Neural cell (in vitro differentiated cells): ENCODE results near the gene MCC. TPM values are rescaled to one million over a fixed set of nuclear protein-coding genes. Genes with fewer than 3 reads are reported as not detected.

ENCODE experiments used
- H2AFZ ChIP-seq: fragments of 200-600, 300-800 bp; sonication (generic), shearing (Covaris generic); 2 replicates; pipeline ENCODE4 v1.6.0; 2014; ENCODE audit warnings: low read depth, mild to moderate bottlenecking, antibody characterized with exemption, low read length, moderate library complexity
- H3F3A ChIP-seq: fragments of 200-600 bp; shearing (Covaris generic); 2 replicates; pipeline ENCODE4 v1.6.1; 2016; ENCODE audit warnings: mild to moderate bottlenecking, moderate library complexity, mixed read lengths, antibody characterized with exemption, low read length; ENCODE audit not compliant: insufficient read depth, poor library complexity, severe bottlenecking
- H3K27ac ChIP-seq: fragments of 200-600, 300-800 bp; sonication (generic), shearing (Covaris generic); 2 replicates; pipeline ENCODE4 v1.5.1; 2014; ENCODE audit warnings: mild to moderate bottlenecking, low read length, moderate library complexity
- H3K27me3 ChIP-seq: fragments of 300-800, 200-600 bp; sonication (generic), shearing (Covaris generic); 2 replicates; pipeline ENCODE4 v1.6.0; 2014; ENCODE audit warnings: mild to moderate bottlenecking, low read depth, low read length, moderate library complexity; ENCODE audit not compliant: insufficient read depth
- H3K36me3 ChIP-seq: fragments of 300-800, 200-600 bp; sonication (generic), shearing (Covaris generic); 2 replicates; pipeline ENCODE4 v1.5.1; 2014; ENCODE audit warnings: mild to moderate bottlenecking, antibody characterized with exemption, low read length, moderate library complexity; ENCODE audit not compliant: insufficient read depth
- H3K4me2 ChIP-seq: fragments of 300-800, 200-600 bp; sonication (generic), shearing (Covaris generic); 2 replicates; pipeline ENCODE4 v1.6.0; 2014; ENCODE audit warnings: mild to moderate bottlenecking, low read length
- H3K4me3 ChIP-seq: fragments of 300-800, 200-600 bp; sonication (generic), shearing (Covaris generic); 2 replicates; pipeline ENCODE4 v1.5.1; 2014; ENCODE audit warnings: mild to moderate bottlenecking, low read length, moderate library complexity
- H3K79me2 ChIP-seq: fragments of 200-600 bp; shearing (Covaris generic); replicated peaks from 2 replicates; pipeline ENCODE4 v1.6.0; 2014; ENCODE audit warnings: mild to moderate bottlenecking, low read length, moderate library complexity; ENCODE audit not compliant: insufficient read depth
- H3K9ac ChIP-seq: fragments of 300-800, 200-600 bp; sonication (generic), shearing (Covaris generic); 2 replicates; pipeline ENCODE4 v1.6.1; 2016; ENCODE audit warnings: mild to moderate bottlenecking, low read length, mixed read lengths
- H3K9me2 ChIP-seq: fragments of 200-600 bp; shearing (Covaris generic); 2 replicates; pipeline ENCODE4 v1.6.1; 2016; ENCODE audit warnings: mild to moderate bottlenecking, low read length, mixed read lengths; ENCODE audit not compliant: insufficient read depth
- H3K9me3 ChIP-seq: fragments of 200-600, 300-800 bp; sonication (generic), shearing (Covaris generic); 2 replicates; pipeline ENCODE4 v1.6.1; 2016; ENCODE audit warnings: mild to moderate bottlenecking, mixed run types, low read length, moderate library complexity, mixed read lengths
- H4K20me1 ChIP-seq: fragments of 200-600 bp; shearing (Covaris generic); 2 replicates; pipeline ENCODE4 v1.6.1; 2016; ENCODE audit warnings: mild to moderate bottlenecking, mixed run types; ENCODE audit not compliant: insufficient read depth
- EP300 ChIP-seq: fragments of 450-650 bp; conservative IDR thresholded peaks from 2 replicates; pipeline ENCODE4 v1.6.1; 2014; ENCODE audit warnings: antibody characterized with exemption, mild to moderate bottlenecking, moderate library complexity; ENCODE audit not compliant: poor library complexity, severe bottlenecking
- EZH2 ChIP-seq: fragments of 200-600, 300-800 bp; shearing (Covaris generic), sonication (generic); IDR thresholded peaks from 2 replicates; pipeline ENCODE4 v1.6.1; 2014; ENCODE audit warnings: antibody characterized with exemption, low read length, borderline replicate concordance, mild to moderate bottlenecking; ENCODE audit not compliant: insufficient read depth, poor library complexity, severe bottlenecking
- MXI1 ChIP-seq: fragments of 450-650 bp; conservative IDR thresholded peaks from 2 replicates; pipeline ENCODE4 v1.6.1; 2014; ENCODE audit warnings: antibody characterized with exemption, mild to moderate bottlenecking; ENCODE audit not compliant: poor library complexity, severe bottlenecking
- POLR2AphosphoS5 ChIP-seq: IDR thresholded peaks from 2 replicates; pipeline ENCODE4 v1.6.1; 2012
- RAD21 ChIP-seq: fragments of 450-650 bp; conservative IDR thresholded peaks from 2 replicates; pipeline ENCODE4 v1.6.1; 2014; ENCODE audit warnings: antibody characterized with exemption, mild to moderate bottlenecking, moderate library complexity
- SMC3 ChIP-seq: fragments of 450-650 bp; conservative IDR thresholded peaks from 2 replicates; pipeline ENCODE4 v1.6.1; 2014; ENCODE audit warnings: antibody characterized with exemption, mild to moderate bottlenecking, moderate library complexity; ENCODE audit not compliant: poor library complexity
- TAF1 ChIP-seq: IDR thresholded peaks from 2 replicates; pipeline ENCODE4 v1.6.1; 2012; ENCODE audit warnings: low read depth
- polyA plus RNA-seq: library from polyadenylated mRNA; depleted of rRNA; stranded (reverse); fragments of >200 nt; gene quantifications from 2 replicates; pipeline ENCODE4 v1.2.3, GENCODE V29; 2014
- TF ChIP-seq, protein P1 (sequence below): fragments of 450-650 bp; IDR thresholded peaks from 2 replicates; pipeline ENCODE4 v1.5.1; 2014; ENCODE audit warnings: antibody characterized with exemption, mild to moderate bottlenecking, moderate library complexity; ENCODE audit not compliant: poor library complexity, severe bottlenecking
- TF ChIP-seq, protein P2 (sequence below): IDR thresholded peaks from 2 replicates; pipeline ENCODE4 v1.6.1; 2012; ENCODE audit warnings: borderline replicate concordance

The MCC gene
- polyA plus RNA-seq, 1 donor from 2014 or later: 2.2 TPM

DNA sequence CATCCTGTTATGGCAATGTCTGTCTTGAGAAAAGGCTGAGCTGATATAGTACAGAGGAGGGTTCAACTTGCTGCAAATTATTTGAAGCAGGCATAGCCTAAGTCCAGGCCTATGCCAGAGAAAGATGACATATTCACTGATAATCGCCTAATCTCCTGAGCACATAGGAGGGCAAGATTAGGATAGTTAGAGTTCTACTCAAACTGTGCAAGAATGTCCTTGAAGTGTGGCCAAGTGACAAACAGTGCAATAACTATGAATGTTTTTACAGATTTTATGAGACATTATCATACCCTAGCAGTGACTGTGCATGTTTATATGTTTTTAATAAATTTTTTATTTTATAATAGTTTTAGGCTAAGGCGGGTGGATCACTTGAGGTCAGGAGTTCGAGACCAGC is 149.6 kb downstream of the MCC start:
- no peak overlapping the region for H3K4me3 ChIP-seq
- no peak for TF ChIP-seq POLR2AphosphoS5
- TF ChIP-seq EP300: no peak
- TF ChIP-seq SMC3: no peak
- TF ChIP-seq EZH2: no peak
- TF ChIP-seq, protein P1, sequence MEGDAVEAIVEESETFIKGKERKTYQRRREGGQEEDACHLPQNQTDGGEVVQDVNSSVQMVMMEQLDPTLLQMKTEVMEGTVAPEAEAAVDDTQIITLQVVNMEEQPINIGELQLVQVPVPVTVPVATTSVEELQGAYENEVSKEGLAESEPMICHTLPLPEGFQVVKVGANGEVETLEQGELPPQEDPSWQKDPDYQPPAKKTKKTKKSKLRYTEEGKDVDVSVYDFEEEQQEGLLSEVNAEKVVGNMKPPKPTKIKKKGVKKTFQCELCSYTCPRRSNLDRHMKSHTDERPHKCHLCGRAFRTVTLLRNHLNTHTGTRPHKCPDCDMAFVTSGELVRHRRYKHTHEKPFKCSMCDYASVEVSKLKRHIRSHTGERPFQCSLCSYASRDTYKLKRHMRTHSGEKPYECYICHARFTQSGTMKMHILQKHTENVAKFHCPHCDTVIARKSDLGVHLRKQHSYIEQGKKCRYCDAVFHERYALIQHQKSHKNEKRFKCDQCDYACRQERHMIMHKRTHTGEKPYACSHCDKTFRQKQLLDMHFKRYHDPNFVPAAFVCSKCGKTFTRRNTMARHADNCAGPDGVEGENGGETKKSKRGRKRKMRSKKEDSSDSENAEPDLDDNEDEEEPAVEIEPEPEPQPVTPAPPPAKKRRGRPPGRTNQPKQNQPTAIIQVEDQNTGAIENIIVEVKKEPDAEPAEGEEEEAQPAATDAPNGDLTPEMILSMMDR: no peak
- TF ChIP-seq, protein P2, sequence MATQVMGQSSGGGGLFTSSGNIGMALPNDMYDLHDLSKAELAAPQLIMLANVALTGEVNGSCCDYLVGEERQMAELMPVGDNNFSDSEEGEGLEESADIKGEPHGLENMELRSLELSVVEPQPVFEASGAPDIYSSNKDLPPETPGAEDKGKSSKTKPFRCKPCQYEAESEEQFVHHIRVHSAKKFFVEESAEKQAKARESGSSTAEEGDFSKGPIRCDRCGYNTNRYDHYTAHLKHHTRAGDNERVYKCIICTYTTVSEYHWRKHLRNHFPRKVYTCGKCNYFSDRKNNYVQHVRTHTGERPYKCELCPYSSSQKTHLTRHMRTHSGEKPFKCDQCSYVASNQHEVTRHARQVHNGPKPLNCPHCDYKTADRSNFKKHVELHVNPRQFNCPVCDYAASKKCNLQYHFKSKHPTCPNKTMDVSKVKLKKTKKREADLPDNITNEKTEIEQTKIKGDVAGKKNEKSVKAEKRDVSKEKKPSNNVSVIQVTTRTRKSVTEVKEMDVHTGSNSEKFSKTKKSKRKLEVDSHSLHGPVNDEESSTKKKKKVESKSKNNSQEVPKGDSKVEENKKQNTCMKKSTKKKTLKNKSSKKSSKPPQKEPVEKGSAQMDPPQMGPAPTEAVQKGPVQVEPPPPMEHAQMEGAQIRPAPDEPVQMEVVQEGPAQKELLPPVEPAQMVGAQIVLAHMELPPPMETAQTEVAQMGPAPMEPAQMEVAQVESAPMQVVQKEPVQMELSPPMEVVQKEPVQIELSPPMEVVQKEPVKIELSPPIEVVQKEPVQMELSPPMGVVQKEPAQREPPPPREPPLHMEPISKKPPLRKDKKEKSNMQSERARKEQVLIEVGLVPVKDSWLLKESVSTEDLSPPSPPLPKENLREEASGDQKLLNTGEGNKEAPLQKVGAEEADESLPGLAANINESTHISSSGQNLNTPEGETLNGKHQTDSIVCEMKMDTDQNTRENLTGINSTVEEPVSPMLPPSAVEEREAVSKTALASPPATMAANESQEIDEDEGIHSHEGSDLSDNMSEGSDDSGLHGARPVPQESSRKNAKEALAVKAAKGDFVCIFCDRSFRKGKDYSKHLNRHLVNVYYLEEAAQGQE: no peak
- no peak for TF ChIP-seq RAD21
- TF ChIP-seq MXI1: no peak
- TF ChIP-seq TAF1: no peak

DNA sequence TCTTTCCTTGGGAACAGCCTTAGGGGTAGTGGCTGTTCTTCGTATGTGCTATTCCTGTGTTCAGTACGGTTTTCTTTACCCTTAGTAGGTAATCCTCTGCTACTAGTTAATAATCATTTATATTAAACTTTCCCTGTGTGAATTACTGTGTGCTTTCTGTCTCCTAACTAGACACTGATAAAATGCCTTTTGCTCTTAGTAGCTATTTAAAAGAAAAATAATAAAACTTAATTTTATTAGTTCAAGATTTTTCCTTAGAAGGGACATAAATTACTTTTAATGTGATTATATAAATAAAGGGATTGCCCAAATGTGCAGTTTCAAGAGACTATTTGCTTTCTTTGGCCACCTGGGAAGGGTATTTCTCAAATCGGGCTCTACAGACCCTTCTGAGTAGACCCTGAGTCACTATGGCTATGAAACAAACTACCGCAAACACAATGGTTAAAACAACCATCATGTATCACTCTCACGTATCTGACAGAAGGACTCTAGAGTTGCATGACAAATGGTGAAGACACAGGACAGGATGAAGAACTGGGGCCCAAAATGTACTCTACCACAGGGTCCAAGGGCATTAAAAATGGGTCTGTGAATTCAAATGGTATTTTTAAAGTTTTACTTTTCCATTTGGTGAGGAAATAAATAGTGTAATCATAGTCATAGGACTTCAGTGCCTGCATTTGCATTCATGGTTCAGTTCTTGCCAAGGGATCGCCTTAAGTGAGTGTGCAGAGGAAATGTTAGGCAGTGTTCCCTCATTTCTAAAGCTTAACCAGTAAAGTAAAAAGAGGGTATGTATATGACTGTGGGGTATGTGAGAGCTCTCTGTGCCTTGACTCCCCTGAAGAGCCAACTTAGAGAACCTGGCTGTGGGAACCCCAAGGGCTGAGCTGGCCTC is 150.5 kb downstream of the MCC start:
- H4K20me1 ChIP-seq: no peaks in the 10 kb centered on the region

More for the DNA sequence above, 149.6 kb downstream of the MCC start:
- Histone ChIP-seq H3K27me3 (no peaks in the 10 kb centered on the region), H3K9me2 (no peaks in the 10 kb centered on the region), H3K27ac (no peak overlapping the region), H3K9me3 (no peaks in the 10 kb centered on the region), H3F3A (no peaks in the 10 kb centered on the region), H3K4me2 (no peak overlapping the region), H2AFZ (no peak overlapping the region), H3K79me2 (no peaks in the 10 kb centered on the region), H3K9ac (no peak overlapping the region), H4K20me1 (no peaks in the 10 kb centered on the region), H3K36me3 (no peaks in the 10 kb centered on the region)

More for the DNA sequence above, 150.5 kb downstream of the MCC start:
- no peaks in the 10 kb centered on the region for H3K79me2 ChIP-seq
- H3K27me3 ChIP-seq: no peaks in the 10 kb centered on the region
- no peaks in the 10 kb centered on the region for H3K9me2 ChIP-seq
- no peak for TF ChIP-seq EP300
- TF ChIP-seq MXI1: no peak
- TF ChIP-seq TAF1: no peak
- no peak for TF ChIP-seq POLR2AphosphoS5
- TF ChIP-seq, protein P1: no peak
- TF ChIP-seq SMC3: no peak
- no peak for TF ChIP-seq RAD21
- no peak for TF ChIP-seq EZH2
- TF ChIP-seq, protein P2: no peak
- no peak overlapping the region for H3K27ac ChIP-seq
- H3K36me3 ChIP-seq: no peaks in the 10 kb centered on the region
- H3K9ac ChIP-seq: no peak overlapping the region
- H3F3A ChIP-seq: no peaks in the 10 kb centered on the region
- H3K4me2 ChIP-seq: no peak overlapping the region
- H3K4me3 ChIP-seq: no peak overlapping the region
- no peaks in the 10 kb centered on the region for H3K9me3 ChIP-seq
- no peak overlapping the region for H2AFZ ChIP-seq
